GM12801 (cell line): ENCODE results near the gene YIF1A.

Source experiments
- CTCF ChIP-seq: IDR thresholded peaks from one replicate; pipeline ENCODE4 v1.5.1; 2011; ENCODE audit warnings: control low read depth; ENCODE audit not compliant: insufficient read length; ENCODE audit errors: extremely low read depth

The YIF1A gene

GRCh38 chr11:66328302-66329144, 39.6 kb upstream of the YIF1A start:
- no peak for TF ChIP-seq CTCF

GRCh38 chr11:66328031-66328301, 39.0 kb upstream of the YIF1A start:
- TF ChIP-seq CTCF = no peak

GRCh38 chr11:66327171-66328030, 38.5 kb upstream of the YIF1A start:
- TF ChIP-seq CTCF = no peak

- TF ChIP-seq CTCF = no peak
These were observed 37.5 kb upstream of the YIF1A start for GRCh38 chr11:66326261-66327111.

GRCh38 chr11:66325263-66325671, 36.3 kb upstream of the YIF1A start:
- no peak for TF ChIP-seq CTCF

GRCh38 chr11:66324664-66325063, 35.7 kb upstream of the YIF1A start:
- no peak for TF ChIP-seq CTCF

- TF ChIP-seq CTCF = no peak
These were observed 34.7 kb upstream of the YIF1A start for GRCh38 chr11:66323684-66324083.
